Hepatocyte (in vitro differentiated cells): ENCODE data around the gene SLC25A27. TPM values are rescaled to one million over a fixed set of nuclear protein-coding genes. Genes with fewer than 3 reads are reported as not detected.

Experiments
- DNase-seq: peaks from one replicate; pipeline ENCODE4 v3.0.0-alpha.2; 2016; ENCODE audit warnings: low spot score
- H2AFZ ChIP-seq: fragments of 200-600 bp; sonication (generic); 2 replicates; pipeline ENCODE4 v1.6.0; 2016; ENCODE audit warnings: antibody characterized with exemption, mild to moderate bottlenecking
- H3K27ac ChIP-seq: fragments of 200-600 bp; sonication (generic); 2 replicates; pipeline ENCODE4 v1.5.1; 2016; ENCODE audit warnings: mild to moderate bottlenecking
- H3K27me3 ChIP-seq: fragments of 200-600 bp; sonication (generic); 2 replicates; pipeline ENCODE4 v1.6.1; 2016
- H3K36me3 ChIP-seq: fragments of 200-600 bp; sonication (generic); replicated peaks from 2 replicates; pipeline ENCODE4 v1.5.1; 2016; ENCODE audit warnings: low read depth; ENCODE audit not compliant: insufficient read depth
- H3K4me1 ChIP-seq: fragments of 200-600 bp; sonication (generic); 2 replicates; pipeline ENCODE4 v1.5.1; 2016; ENCODE audit warnings: mild to moderate bottlenecking, moderate library complexity; ENCODE audit not compliant: insufficient read depth
- H3K4me2 ChIP-seq: fragments of 200-600 bp; sonication (generic); 2 replicates; pipeline ENCODE4 v1.6.0; 2016
- H3K4me3 ChIP-seq: fragments of 200-600 bp; sonication (generic); 2 replicates; pipeline ENCODE4 v1.5.1; 2016; ENCODE audit warnings: mild to moderate bottlenecking
- H3K79me2 ChIP-seq: fragments of 200-600 bp; sonication (generic); 2 replicates; pipeline ENCODE4 v1.6.0; 2017; ENCODE audit warnings: mild to moderate bottlenecking
- H3K9me2 ChIP-seq: fragments of 200-600 bp; sonication (generic); replicated peaks from 2 replicates; pipeline ENCODE4 v1.6.0; 2017; ENCODE audit warnings: mild to moderate bottlenecking; ENCODE audit not compliant: insufficient read depth
- H3K9me3 ChIP-seq: fragments of 200-600 bp; sonication (generic); 2 replicates; pipeline ENCODE4 v1.5.1; 2016; ENCODE audit warnings: low read depth, mild to moderate bottlenecking
- H4K20me1 ChIP-seq: fragments of 200-600 bp; sonication (generic); 2 replicates; pipeline ENCODE4 v1.6.0; 2016; ENCODE audit warnings: mild to moderate bottlenecking; ENCODE audit not compliant: insufficient read depth, poor library complexity, severe bottlenecking
- CTCF ChIP-seq: fragments of 200-600 bp; sonication (generic); IDR thresholded peaks from 2 replicates; pipeline ENCODE4 v1.5.1; 2016; ENCODE audit warnings: antibody characterized with exemption, mild to moderate bottlenecking; ENCODE audit not compliant: poor library complexity
- EZH2 ChIP-seq: fragments of 200-600 bp; sonication (generic); IDR thresholded peaks from 2 replicates; pipeline ENCODE4 v1.6.1; 2016; ENCODE audit warnings: antibody characterized with exemption, mild to moderate bottlenecking, borderline replicate concordance
- EZH2phosphoT487 ChIP-seq: fragments of 200-600 bp; sonication (generic); IDR thresholded peaks from one replicate; pipeline ENCODE4 v1.6.1; 2018; ENCODE audit warnings: antibody characterized with exemption, mild to moderate bottlenecking, low read depth, moderate library complexity; ENCODE audit not compliant: unreplicated experiment, severe bottlenecking
- WGBS: methylation state at CpG from one replicate; pipeline ENCODE4 v1.1.6; 2016; ENCODE audit warnings: low lambda C conversion rate; ENCODE audit errors: missing lambda C conversion rate; 5-methylcytosine and 5-hydroxymethylcytosine counted together
- polyA plus RNA-seq: library from polyadenylated mRNA; unstranded; fragments of >200 nt; fragmentation: Nextera tagmentation; extraction: Ambion mirVana; gene quantifications from 2 replicates; pipeline ENCODE4 v1.2.1, GENCODE V29; 2016
- total RNA-seq: library from RNA; depleted of rRNA; stranded (reverse); fragments of >200 nt; gene quantifications from 2 replicates; pipeline ENCODE4 v1.2.3, GENCODE V29; 2014

The SLC25A27 gene
- total and polyA plus RNA-seq, 2 experiments from 2014 or later: 3.0 to 11.9 TPM

DNA sequence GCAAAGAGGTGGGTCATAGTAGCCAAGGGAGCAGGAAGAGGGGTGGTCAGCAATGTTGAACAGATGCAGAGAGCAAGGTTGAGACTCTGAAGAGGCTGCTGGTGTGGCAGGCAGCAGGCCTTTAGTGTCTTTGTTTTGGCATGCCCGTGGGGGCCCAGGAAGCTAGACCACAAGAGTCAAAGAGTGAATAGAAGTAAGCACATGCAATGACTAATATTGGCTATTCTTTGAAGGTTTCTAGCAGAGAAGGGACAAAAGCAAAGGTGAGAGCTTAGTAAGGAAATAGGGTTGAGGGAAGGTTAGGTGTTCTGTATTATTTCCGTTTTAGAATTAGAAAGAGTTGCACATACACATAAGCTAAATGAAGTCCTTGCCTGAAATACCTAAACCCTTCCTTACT is 53.7 kb downstream of the SLC25A27 start:
- no peak for TF ChIP-seq EZH2phosphoT487
- no peak for TF ChIP-seq EZH2
- TF ChIP-seq CTCF: no peak
- Histone ChIP-seq H3K27me3 (peaks cover 25% of the 10 kb centered on the region), H4K20me1 (no peaks in the 10 kb centered on the region), H3K9me2 (no peaks in the 10 kb centered on the region), H2AFZ (no peak overlapping the region), H3K4me3 (no peak overlapping the region), H3K4me2 (no peak overlapping the region), H3K79me2 (no peaks in the 10 kb centered on the region), H3K36me3 (no peaks in the 10 kb centered on the region), H3K9me3 (no peaks in the 10 kb centered on the region), H3K4me1 (no peaks in the 10 kb centered on the region), H3K27ac (no peak overlapping the region)
- 96% methylated on average over 2 of the region's 2 CpGs for WGBS
- no peak for DNase-seq

- H4K20me1 ChIP-seq: no peaks in the 10 kb centered on the region
- H3K79me2 ChIP-seq: no peaks in the 10 kb centered on the region
- no peaks in the 10 kb centered on the region for H3K9me2 ChIP-seq
- H3K27ac ChIP-seq: no peak overlapping the region
- no peaks in the 10 kb centered on the region for H3K9me3 ChIP-seq
- no peak overlapping the region for H2AFZ ChIP-seq
- TF ChIP-seq EZH2phosphoT487 (no peak), EZH2 (no peak), CTCF (no peak)
- no peaks in the 10 kb centered on the region for H3K27me3 ChIP-seq
- no peaks in the 10 kb centered on the region for H3K36me3 ChIP-seq
- no peak overlapping the region for H3K4me2 ChIP-seq
- H3K4me3 ChIP-seq: no peak overlapping the region
- no peaks in the 10 kb centered on the region for H3K4me1 ChIP-seq
- DNase-seq: no peak
- 96% methylated on average over 1 of the region's 1 CpG for WGBS
Observed at GRCh38 chr6:46711491-46711890, 58.7 kb downstream of the SLC25A27 start.

DNA sequence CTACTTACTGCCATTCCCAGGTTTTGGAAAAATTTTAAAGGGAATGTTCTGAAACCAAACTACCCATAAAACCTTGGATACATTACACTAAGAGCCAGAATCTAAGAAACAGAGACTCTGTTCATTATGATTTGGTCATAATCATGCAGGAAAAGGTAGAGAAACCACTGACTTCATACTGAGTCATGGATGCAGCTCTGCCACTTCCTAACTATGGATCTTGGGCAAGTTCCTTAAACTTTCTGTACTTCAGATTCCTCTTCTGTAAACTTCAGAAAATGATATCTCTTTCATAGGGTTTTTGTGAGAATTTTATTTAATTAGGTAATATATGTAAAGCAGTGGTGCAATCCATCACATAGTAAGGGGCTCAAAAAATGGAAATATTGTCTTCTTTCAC is 62.4 kb downstream of the SLC25A27 start:
- H3K27me3 ChIP-seq: peaks cover 4% of the 10 kb centered on the region
- no peak for DNase-seq
- no peaks in the 10 kb centered on the region for H3K4me1 ChIP-seq
- H3K27ac ChIP-seq: no peak overlapping the region
- H4K20me1 ChIP-seq: no peaks in the 10 kb centered on the region
- H3K4me2 ChIP-seq: no peak overlapping the region
- H3K4me3 ChIP-seq: no peak overlapping the region
- no peak for TF ChIP-seq EZH2
- no peak for TF ChIP-seq CTCF
- TF ChIP-seq EZH2phosphoT487: no peak
- H3K36me3 ChIP-seq: no peaks in the 10 kb centered on the region
- no peaks in the 10 kb centered on the region for H3K9me3 ChIP-seq
- H3K9me2 ChIP-seq: no peaks in the 10 kb centered on the region
- H2AFZ ChIP-seq: no peak overlapping the region
- H3K79me2 ChIP-seq: no peaks in the 10 kb centered on the region

GRCh38 chr6:46719099-46719498 is 66.3 kb downstream of the SLC25A27 start:
- no peak overlapping the region for H3K4me2 ChIP-seq
- H3K9me3 ChIP-seq: no peaks in the 10 kb centered on the region
- TF ChIP-seq CTCF: no peak
- no peak for TF ChIP-seq EZH2phosphoT487
- TF ChIP-seq EZH2: no peak
- H3K36me3 ChIP-seq: no peaks in the 10 kb centered on the region
- H2AFZ ChIP-seq: no peak overlapping the region
- H3K79me2 ChIP-seq: no peaks in the 10 kb centered on the region
- no peaks in the 10 kb centered on the region for H3K4me1 ChIP-seq
- WGBS: 53% methylated on average over 1 of the region's 1 CpG
- peak; percentile 7 for DNase-seq
- no peak overlapping the region for H3K27ac ChIP-seq
- H3K9me2 ChIP-seq: no peaks in the 10 kb centered on the region
- peaks cover 12% of the 10 kb centered on the region for H3K27me3 ChIP-seq
- H3K4me3 ChIP-seq: no peak overlapping the region
- H4K20me1 ChIP-seq: no peaks in the 10 kb centered on the region
